Retinal pigment epithelial cell (primary cell): ENCODE results near the gene MAPKAPK2.

ENCODE experiments used
- DNase-seq: peaks from one replicate; pipeline ENCODE4 v3.0.0-alpha.2; 2010; ENCODE audit warnings: low read depth
- H3K4me3 ChIP-seq: 2 replicates; pipeline ENCODE4 v1.5.1; 2011; ENCODE audit warnings: mild to moderate bottlenecking, low read length, control low read depth, moderate library complexity
- TF ChIP-seq, protein P1 (sequence below): conservative IDR thresholded peaks from 2 replicates; pipeline ENCODE4 v1.5.1; 2011; ENCODE audit warnings: low read depth, low read length, control low read depth, inconsistent platforms

MAPKAPK2 gene

DNA sequence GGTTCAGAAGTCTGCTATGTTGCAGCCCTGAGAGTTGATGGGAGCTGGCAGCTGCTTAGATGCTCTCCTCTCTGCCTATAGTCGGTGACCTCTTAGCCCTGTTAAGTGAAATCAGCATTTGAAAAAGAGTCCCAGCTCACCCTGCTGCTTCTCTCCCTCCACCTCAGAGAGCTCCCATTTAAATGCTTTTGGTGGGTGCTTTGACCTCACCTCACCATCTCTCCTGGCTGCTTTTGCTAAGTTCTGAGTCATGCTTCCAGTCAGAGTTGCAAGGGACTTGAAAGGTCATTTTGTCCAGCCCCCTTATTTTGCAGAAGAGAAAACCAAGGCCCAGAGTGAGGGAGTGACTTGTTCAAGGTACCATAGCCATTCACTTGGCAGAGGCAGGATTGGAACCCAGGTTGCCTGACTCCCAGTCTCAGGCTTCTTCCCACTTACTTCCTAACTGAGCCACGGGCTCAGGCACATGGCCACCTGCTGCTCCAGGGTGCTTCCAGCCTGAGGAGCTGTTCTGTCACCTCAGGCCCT lies 3.3 kb downstream of the MAPKAPK2 start:
- no peak for DNase-seq
- no peak overlapping the region for H3K4me3 ChIP-seq
- TF ChIP-seq, protein P1, sequence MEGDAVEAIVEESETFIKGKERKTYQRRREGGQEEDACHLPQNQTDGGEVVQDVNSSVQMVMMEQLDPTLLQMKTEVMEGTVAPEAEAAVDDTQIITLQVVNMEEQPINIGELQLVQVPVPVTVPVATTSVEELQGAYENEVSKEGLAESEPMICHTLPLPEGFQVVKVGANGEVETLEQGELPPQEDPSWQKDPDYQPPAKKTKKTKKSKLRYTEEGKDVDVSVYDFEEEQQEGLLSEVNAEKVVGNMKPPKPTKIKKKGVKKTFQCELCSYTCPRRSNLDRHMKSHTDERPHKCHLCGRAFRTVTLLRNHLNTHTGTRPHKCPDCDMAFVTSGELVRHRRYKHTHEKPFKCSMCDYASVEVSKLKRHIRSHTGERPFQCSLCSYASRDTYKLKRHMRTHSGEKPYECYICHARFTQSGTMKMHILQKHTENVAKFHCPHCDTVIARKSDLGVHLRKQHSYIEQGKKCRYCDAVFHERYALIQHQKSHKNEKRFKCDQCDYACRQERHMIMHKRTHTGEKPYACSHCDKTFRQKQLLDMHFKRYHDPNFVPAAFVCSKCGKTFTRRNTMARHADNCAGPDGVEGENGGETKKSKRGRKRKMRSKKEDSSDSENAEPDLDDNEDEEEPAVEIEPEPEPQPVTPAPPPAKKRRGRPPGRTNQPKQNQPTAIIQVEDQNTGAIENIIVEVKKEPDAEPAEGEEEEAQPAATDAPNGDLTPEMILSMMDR, result no peak

DNA sequence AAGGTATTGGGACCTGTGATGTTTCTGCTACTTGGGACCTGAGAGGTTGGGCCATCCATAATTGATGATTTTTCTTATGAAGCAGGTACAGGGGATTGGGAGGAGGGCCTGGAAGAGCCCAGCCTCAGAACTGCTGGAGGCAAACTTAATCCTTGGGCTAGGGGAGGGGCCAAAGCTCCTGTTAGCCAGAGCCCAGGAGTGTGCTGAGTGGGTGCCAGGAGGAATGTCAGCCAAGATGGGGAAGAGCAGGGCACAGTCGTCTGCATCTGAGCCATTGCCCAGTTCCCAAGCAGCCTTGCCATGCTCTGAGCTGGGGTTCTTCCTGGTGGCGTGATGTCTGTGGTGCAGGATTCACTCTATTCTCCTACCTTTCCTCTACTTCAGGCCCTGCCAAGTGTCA lies 5.8 kb downstream of the MAPKAPK2 start:
- TF ChIP-seq, protein P1, result no peak
- H3K4me3 ChIP-seq, result no peak overlapping the region
- DNase-seq, result no peak

DNA sequence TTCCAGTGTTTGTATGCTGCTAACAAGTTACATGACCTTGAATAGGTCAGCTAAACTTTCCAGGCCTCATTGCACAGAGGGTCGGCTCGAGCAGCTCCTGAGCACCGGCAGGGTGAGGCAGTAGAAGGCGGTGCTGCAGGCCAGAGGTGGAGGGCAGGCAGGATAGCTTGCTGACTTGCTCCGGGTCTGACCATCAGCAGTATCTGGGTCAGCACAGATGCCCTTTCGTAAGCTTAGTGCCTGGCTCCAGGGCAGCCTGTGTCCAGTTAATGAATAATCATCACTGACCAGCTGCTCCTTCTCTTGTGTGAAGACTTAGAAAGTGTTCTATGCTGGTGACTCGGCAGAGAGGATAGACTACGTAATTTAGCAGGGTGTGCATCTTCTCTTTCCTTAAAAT lies 6.9 kb downstream of the MAPKAPK2 start:
- H3K4me3 ChIP-seq, result no peak overlapping the region
- DNase-seq, result no peak
- TF ChIP-seq, protein P1, result no peak

DNA sequence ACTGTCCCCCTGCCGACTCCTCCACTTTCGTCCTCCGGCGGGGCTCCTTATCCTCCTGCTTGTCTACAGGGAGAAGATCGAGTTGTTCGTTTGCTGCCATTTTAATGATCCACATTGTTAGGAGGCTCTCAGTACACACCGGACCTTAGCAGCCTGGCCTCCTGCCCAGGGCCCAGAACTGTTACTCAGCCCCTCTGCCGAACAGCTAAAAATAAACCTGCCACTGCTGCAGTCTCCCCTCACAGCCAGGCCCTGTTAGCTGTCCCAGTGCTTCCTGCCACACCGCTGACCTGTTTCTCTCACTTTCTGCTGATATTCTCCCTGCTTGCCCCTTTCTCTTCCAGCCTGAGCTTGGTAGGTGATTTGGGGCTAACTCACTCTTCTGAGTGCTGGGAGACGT lies 8.3 kb downstream of the MAPKAPK2 start:
- peak; percentile 54 for DNase-seq
- no peak overlapping the region for H3K4me3 ChIP-seq
- TF ChIP-seq, protein P1, result no peak

DNA sequence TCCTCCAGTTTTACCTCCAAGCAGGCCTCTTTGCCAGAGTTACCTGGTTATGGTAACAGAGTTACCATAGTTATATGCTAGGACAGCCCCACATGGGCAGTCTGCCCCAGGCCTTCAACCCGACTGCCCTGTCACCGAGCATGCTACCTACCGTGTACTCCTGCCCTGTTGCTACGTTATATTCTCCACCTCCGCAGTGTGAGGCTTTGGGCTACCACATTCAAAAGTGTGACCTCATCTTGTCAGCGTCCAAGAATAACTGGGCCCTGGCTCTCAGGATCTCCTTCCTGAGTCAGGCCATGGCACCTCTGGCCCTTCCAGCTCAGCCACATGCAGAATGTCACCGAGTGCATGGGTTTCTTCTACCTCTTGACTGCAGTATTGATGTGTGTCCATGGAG lies 8.9 kb downstream of the MAPKAPK2 start:
- TF ChIP-seq, protein P1, result no peak
- DNase-seq, result no peak
- H3K4me3 ChIP-seq, result no peak overlapping the region

DNA sequence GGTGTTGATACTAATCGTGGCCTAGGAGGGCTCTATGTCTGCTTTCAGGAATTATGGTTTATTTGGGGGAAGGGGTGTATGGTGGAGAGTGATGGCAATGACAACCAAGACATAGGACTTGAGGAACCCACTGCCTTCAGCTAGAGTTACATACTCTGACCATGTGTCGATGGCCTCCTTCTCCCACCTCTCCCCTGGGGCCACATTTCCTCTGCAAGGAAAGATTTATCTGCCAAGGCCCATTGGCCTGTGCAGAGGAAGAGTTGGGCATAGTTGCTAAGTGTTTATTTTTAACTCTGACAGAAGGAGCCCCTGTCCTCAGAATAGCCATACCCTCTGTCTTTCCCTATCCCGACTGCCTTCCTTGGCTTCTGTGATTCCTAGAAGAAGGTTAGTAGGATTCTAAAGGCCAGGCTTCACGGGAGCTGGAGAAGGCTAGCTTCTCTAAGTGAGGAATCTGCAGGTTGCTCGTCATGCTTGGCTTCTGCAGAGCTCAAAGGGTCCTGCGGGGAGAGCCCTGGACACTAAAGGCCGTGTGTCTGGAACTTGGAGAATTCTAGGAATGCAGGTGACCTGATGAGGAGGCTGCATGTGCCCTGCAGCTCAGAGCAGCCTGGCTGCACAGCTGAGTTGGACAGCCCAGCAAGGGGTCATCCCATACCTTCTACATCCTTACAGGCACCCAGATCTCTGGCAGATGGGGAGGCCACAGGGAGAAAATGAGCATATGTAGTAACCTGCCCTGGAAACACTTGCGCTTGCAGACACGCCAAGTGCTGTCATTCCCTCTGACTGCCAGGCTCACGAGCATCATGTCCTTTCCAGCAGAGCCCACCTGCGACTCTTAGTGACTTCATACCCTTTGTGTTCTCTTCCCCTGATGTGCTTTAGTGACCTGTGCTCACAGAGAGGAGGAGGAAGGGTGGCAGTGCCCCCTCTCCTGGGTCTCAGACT lies 9.7 kb downstream of the MAPKAPK2 start:
- TF ChIP-seq, protein P1, result no peak
- no peak for DNase-seq
- no peak overlapping the region for H3K4me3 ChIP-seq

DNA sequence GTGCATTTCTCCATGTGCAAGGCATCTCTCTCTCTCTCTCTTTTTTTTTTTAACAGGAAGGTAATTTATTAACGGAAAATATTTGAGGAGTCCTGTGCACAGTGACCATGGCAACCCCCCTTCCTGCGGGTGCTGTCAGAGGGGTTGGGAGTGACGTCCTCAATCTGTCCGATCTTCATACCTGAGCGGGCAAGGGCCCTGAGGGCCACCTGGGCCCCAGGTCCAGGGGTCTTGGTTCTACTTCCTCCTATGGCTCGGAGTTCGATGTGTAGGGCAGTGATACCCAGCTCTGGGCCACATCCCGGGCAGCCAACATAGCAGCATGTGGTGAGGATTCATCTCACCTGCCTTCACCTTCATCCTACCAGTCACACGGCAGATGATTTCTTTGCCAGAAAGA lies 11.0 kb downstream of the MAPKAPK2 start:
- TF ChIP-seq, protein P1, result no peak
- no peak overlapping the region for H3K4me3 ChIP-seq
- DNase-seq, result no peak
